ENCODE measurements around the gene SYK.

SYK gene

GRCh38 chr9:90927496-90927895 is 125.9 kb downstream of the SYK start:
- H3K36me3 ChIP-seq (ENCODE audit: control insufficient read depth, insufficient read depth, low read length, severe bottlenecking), result no peaks in the 10 kb centered on the region
- no peak overlapping the region for H3K9ac ChIP-seq (ENCODE audit: low read length)
- H3K4me3 ChIP-seq (ENCODE audit: low read length), result no peak overlapping the region
- peaks cover 5% of the 10 kb centered on the region for H3K9me3 ChIP-seq (ENCODE audit: control insufficient read depth, low read length)
- no peaks in the 10 kb centered on the region for H3K27me3 ChIP-seq (replicated peaks; ENCODE audit: control insufficient read depth, insufficient read depth, low read length)
- H3K4me1 ChIP-seq (ENCODE audit: control insufficient read depth, insufficient read depth, low read length), result peaks cover 38% of the 10 kb centered on the region
- no peak for DNase-seq (ENCODE audit: low read depth)

- Histone ChIP-seq H3K4me1 (ENCODE audit: control insufficient read depth, insufficient read depth, low read length) (peaks cover 25% of the 10 kb centered on the region), H3K36me3 (ENCODE audit: control insufficient read depth, insufficient read depth, low read length, severe bottlenecking) (no peaks in the 10 kb centered on the region), H3K9ac (ENCODE audit: low read length) (no peak overlapping the region), H3K9me3 (ENCODE audit: control insufficient read depth, low read length) (no peaks in the 10 kb centered on the region), H3K4me3 (ENCODE audit: low read length) (no peak overlapping the region), H3K27me3 (replicated peaks; ENCODE audit: control insufficient read depth, insufficient read depth, low read length) (no peaks in the 10 kb centered on the region)
- no peak for DNase-seq (ENCODE audit: low read depth)
Observed at GRCh38 chr9:90929626-90930025, 128.0 kb downstream of the SYK start.

- H3K9ac ChIP-seq (ENCODE audit: low read length), result no peak overlapping the region
- H3K9me3 ChIP-seq (ENCODE audit: control insufficient read depth, low read length), result no peaks in the 10 kb centered on the region
- H3K36me3 ChIP-seq (ENCODE audit: control insufficient read depth, insufficient read depth, low read length, severe bottlenecking), result no peaks in the 10 kb centered on the region
- no peak for DNase-seq (ENCODE audit: low read depth)
- H3K4me1 ChIP-seq (ENCODE audit: control insufficient read depth, insufficient read depth, low read length), result no peaks in the 10 kb centered on the region
- H3K27me3 ChIP-seq (replicated peaks; ENCODE audit: control insufficient read depth, insufficient read depth, low read length), result no peaks in the 10 kb centered on the region
- H3K4me3 ChIP-seq (ENCODE audit: low read length), result no peak overlapping the region
Observed at GRCh38 chr9:90933468-90933867, 131.8 kb downstream of the SYK start.

GRCh38 chr9:90939351-90939750 is 137.7 kb downstream of the SYK start:
- no peak for DNase-seq (ENCODE audit: low read depth)
- Histone ChIP-seq H3K27me3 (replicated peaks; ENCODE audit: control insufficient read depth, insufficient read depth, low read length) (no peaks in the 10 kb centered on the region), H3K9ac (ENCODE audit: low read length) (no peak overlapping the region), H3K4me3 (ENCODE audit: low read length) (no peak overlapping the region), H3K9me3 (ENCODE audit: control insufficient read depth, low read length) (peaks cover 13% of the 10 kb centered on the region), H3K36me3 (ENCODE audit: control insufficient read depth, insufficient read depth, low read length, severe bottlenecking) (no peaks in the 10 kb centered on the region), H3K4me1 (ENCODE audit: control insufficient read depth, insufficient read depth, low read length) (no peaks in the 10 kb centered on the region)

- Histone ChIP-seq H3K9me3 (ENCODE audit: control insufficient read depth, low read length) (peaks cover 13% of the 10 kb centered on the region), H3K36me3 (ENCODE audit: control insufficient read depth, insufficient read depth, low read length, severe bottlenecking) (no peaks in the 10 kb centered on the region)
Observed at GRCh38 chr9:90940280-90940679, 138.7 kb downstream of the SYK start.

GRCh38 chr9:90941661-90942060 is 140.0 kb downstream of the SYK start:
- Histone ChIP-seq H3K27me3 (replicated peaks; ENCODE audit: control insufficient read depth, insufficient read depth, low read length) (no peaks in the 10 kb centered on the region), H3K4me1 (ENCODE audit: control insufficient read depth, insufficient read depth, low read length) (no peaks in the 10 kb centered on the region), H3K4me3 (ENCODE audit: low read length) (no peak overlapping the region), H3K9me3 (ENCODE audit: control insufficient read depth, low read length) (peaks cover 13% of the 10 kb centered on the region), H3K36me3 (ENCODE audit: control insufficient read depth, insufficient read depth, low read length, severe bottlenecking) (no peaks in the 10 kb centered on the region), H3K9ac (ENCODE audit: low read length) (no peak overlapping the region)
- DNase-seq (ENCODE audit: low read depth), result no peak

More at GRCh38 chr9:90940280-90940679, 138.7 kb downstream of the SYK start:
- Histone ChIP-seq H3K4me1 (ENCODE audit: control insufficient read depth, insufficient read depth, low read length) (no peaks in the 10 kb centered on the region), H3K9ac (ENCODE audit: low read length) (no peak overlapping the region), H3K27me3 (replicated peaks; ENCODE audit: control insufficient read depth, insufficient read depth, low read length) (no peaks in the 10 kb centered on the region), H3K4me3 (ENCODE audit: low read length) (no peak overlapping the region)
- no peak for DNase-seq (ENCODE audit: low read depth)

GRCh38 chr9:90942555-90942954 is 140.9 kb downstream of the SYK start:
- Histone ChIP-seq H3K4me1 (ENCODE audit: control insufficient read depth, insufficient read depth, low read length) (no peaks in the 10 kb centered on the region), H3K27me3 (replicated peaks; ENCODE audit: control insufficient read depth, insufficient read depth, low read length) (no peaks in the 10 kb centered on the region), H3K9ac (ENCODE audit: low read length) (no peak overlapping the region), H3K36me3 (ENCODE audit: control insufficient read depth, insufficient read depth, low read length, severe bottlenecking) (no peaks in the 10 kb centered on the region), H3K4me3 (ENCODE audit: low read length) (no peak overlapping the region), H3K9me3 (ENCODE audit: control insufficient read depth, low read length) (peaks cover 13% of the 10 kb centered on the region)
- DNase-seq (ENCODE audit: low read depth), result no peak

GRCh38 chr9:90943341-90943740 is 141.7 kb downstream of the SYK start:
- no peak overlapping the region for H3K4me3 ChIP-seq (ENCODE audit: low read length)
- H3K9me3 ChIP-seq (ENCODE audit: control insufficient read depth, low read length), result peaks cover 13% of the 10 kb centered on the region
- H3K36me3 ChIP-seq (ENCODE audit: control insufficient read depth, insufficient read depth, low read length, severe bottlenecking), result no peaks in the 10 kb centered on the region
- no peaks in the 10 kb centered on the region for H3K4me1 ChIP-seq (ENCODE audit: control insufficient read depth, insufficient read depth, low read length)
- peak; percentile 29 for DNase-seq (ENCODE audit: low read depth)
- no peak overlapping the region for H3K9ac ChIP-seq (ENCODE audit: low read length)
- no peaks in the 10 kb centered on the region for H3K27me3 ChIP-seq (replicated peaks; ENCODE audit: control insufficient read depth, insufficient read depth, low read length)

GRCh38 chr9:90945336-90945735 is 143.7 kb downstream of the SYK start:
- Histone ChIP-seq H3K9me3 (ENCODE audit: control insufficient read depth, low read length) (peaks cover 17% of the 10 kb centered on the region), H3K4me3 (ENCODE audit: low read length) (no peak overlapping the region), H3K9ac (ENCODE audit: low read length) (no peak overlapping the region), H3K27me3 (replicated peaks; ENCODE audit: control insufficient read depth, insufficient read depth, low read length) (peaks cover 5% of the 10 kb centered on the region), H3K4me1 (ENCODE audit: control insufficient read depth, insufficient read depth, low read length) (no peaks in the 10 kb centered on the region), H3K36me3 (ENCODE audit: control insufficient read depth, insufficient read depth, low read length, severe bottlenecking) (no peaks in the 10 kb centered on the region)
- no peak for DNase-seq (ENCODE audit: low read depth)

- Histone ChIP-seq H3K4me1 (ENCODE audit: control insufficient read depth, insufficient read depth, low read length) (no peaks in the 10 kb centered on the region), H3K27me3 (replicated peaks; ENCODE audit: control insufficient read depth, insufficient read depth, low read length) (peaks cover 5% of the 10 kb centered on the region), H3K4me3 (ENCODE audit: low read length) (no peak overlapping the region), H3K9ac (ENCODE audit: low read length) (no peak overlapping the region), H3K36me3 (ENCODE audit: control insufficient read depth, insufficient read depth, low read length, severe bottlenecking) (no peaks in the 10 kb centered on the region), H3K9me3 (ENCODE audit: control insufficient read depth, low read length) (peaks cover 6% of the 10 kb centered on the region)
- no peak for DNase-seq (ENCODE audit: low read depth)
Observed at GRCh38 chr9:90946982-90947381, 145.4 kb downstream of the SYK start.

Data from adipocyte (in vitro differentiated cells).